ENCODE measurements around the gene COX19.
"Not testable (repeated sequence)": the region's sequence is repeated elsewhere in the genome, so short reads cannot be mapped to it uniquely, and the experiment has no call there.

Gene COX19

GRCh38 chr7:963236-964078 is 11.9 kb downstream of the COX19 start:
- Histone ChIP-seq H3K9me3 (ENCODE audit: control extremely low read depth in 1 of 5, control insufficient read depth in 4 of 5, insufficient read depth in 2 of 5, low read depth in 1 of 5, low read length in 4 of 5) (no peaks in the 10 kb centered on the region), H3K27me3 (replicated peaks in 2 of 5; ENCODE audit: control insufficient read depth in 4 of 5, insufficient read depth in 5 of 5, low read length in 4 of 5) (no peaks in the 10 kb centered on the region), H3K36me3 (ENCODE audit: control insufficient read depth in 4 of 4, insufficient read depth in 4 of 4, low read length in 3 of 4) (peaks cover 0 to 23% (median 12%) of the 10 kb centered on the region in 4 experiments), H3K27ac (ENCODE audit: insufficient read depth in 1 of 2, low read depth in 1 of 2, low read length in 2 of 2, poor library complexity in 1 of 2, severe bottlenecking in 2 of 2) (no peak overlapping the region), H3K4me3 (ENCODE audit: control insufficient read depth in 1 of 7, extremely low read depth in 1 of 7, insufficient read depth in 4 of 7, low read depth in 2 of 7, low read length in 6 of 7) (peak overlapping the region in 1 of 7 experiments; percentile 40), H3K4me1 (ENCODE audit: control extremely low read depth in 1 of 4, control insufficient read depth in 4 of 4, insufficient read depth in 4 of 4, low read length in 3 of 4) (peaks cover 6 to 36% (median 35%) of the 10 kb centered on the region in 4 experiments)
- DNase-seq: peak in 2 of 3 donors; percentile 48 to 63
- POLR2A ChIA-PET: no interaction called here
- CTCF ChIA-PET: interaction anchor here (1.3 kb wide), 1 partner anchor 10 kb away, joined by 3 read pairs; no protein-coding TSS in a partner anchor
- WGBS (ENCODE audit: insufficient coverage): 36% methylated on average over 31 of the region's 37 CpGs

- DNase-seq: no peak
- Histone ChIP-seq H3K4me1 (ENCODE audit: control extremely low read depth in 1 of 4, control insufficient read depth in 4 of 4, insufficient read depth in 4 of 4, low read length in 3 of 4) (peaks cover 6 to 44% (median 35%) of the 10 kb centered on the region in 4 experiments), H3K27ac (ENCODE audit: insufficient read depth in 1 of 2, low read depth in 1 of 2, low read length in 2 of 2, poor library complexity in 1 of 2, severe bottlenecking in 2 of 2) (no peak overlapping the region), H3K36me3 (ENCODE audit: control insufficient read depth in 4 of 4, insufficient read depth in 4 of 4, low read length in 3 of 4) (peaks cover 0 to 14% (median 5%) of the 10 kb centered on the region in 4 experiments), H3K4me3 (ENCODE audit: control insufficient read depth in 1 of 7, extremely low read depth in 1 of 7, insufficient read depth in 4 of 7, low read depth in 2 of 7, low read length in 6 of 7) (no peak overlapping the region), H3K9me3 (ENCODE audit: control extremely low read depth in 1 of 5, control insufficient read depth in 4 of 5, insufficient read depth in 2 of 5, low read depth in 1 of 5, low read length in 4 of 5) (no peaks in the 10 kb centered on the region), H3K27me3 (replicated peaks in 2 of 5; ENCODE audit: control insufficient read depth in 4 of 5, insufficient read depth in 5 of 5, low read length in 4 of 5) (no peaks in the 10 kb centered on the region)
- ChIA-PET POLR2A (no interaction called here), CTCF (interaction anchor here (1.3 kb wide), 1 partner anchor 11 kb away, joined by 3 read pairs; no protein-coding TSS in a partner anchor)
- WGBS (ENCODE audit: insufficient coverage): 96% methylated on average over 15 of the region's 17 CpGs
These were observed 12.8 kb downstream of the COX19 start for GRCh38 chr7:962401-963081.

- H3K4me3 ChIP-seq (ENCODE audit: control insufficient read depth in 1 of 7, extremely low read depth in 1 of 7, insufficient read depth in 4 of 7, low read depth in 2 of 7, low read length in 6 of 7): no peak overlapping the region
- peaks cover 6 to 44% (median 35%) of the 10 kb centered on the region in 4 experiments for H3K4me1 ChIP-seq (ENCODE audit: control extremely low read depth in 1 of 4, control insufficient read depth in 4 of 4, insufficient read depth in 4 of 4, low read length in 3 of 4)
- peaks cover 0 to 7% (median 1%) of the 10 kb centered on the region in 4 experiments for H3K36me3 ChIP-seq (ENCODE audit: control insufficient read depth in 4 of 4, insufficient read depth in 4 of 4, low read length in 3 of 4)
- POLR2A ChIA-PET: no interaction called here
- 94% methylated on average over 32 of the region's 37 CpGs for WGBS (ENCODE audit: insufficient coverage)
- H3K9me3 ChIP-seq (ENCODE audit: control extremely low read depth in 1 of 5, control insufficient read depth in 4 of 5, insufficient read depth in 2 of 5, low read depth in 1 of 5, low read length in 4 of 5): no peaks in the 10 kb centered on the region
- H3K27me3 ChIP-seq (replicated peaks in 2 of 5; ENCODE audit: control insufficient read depth in 4 of 5, insufficient read depth in 5 of 5, low read length in 4 of 5): no peaks in the 10 kb centered on the region
- DNase-seq: no peak
- no peak overlapping the region for H3K27ac ChIP-seq (ENCODE audit: insufficient read depth in 1 of 2, low read depth in 1 of 2, low read length in 2 of 2, poor library complexity in 1 of 2, severe bottlenecking in 2 of 2)
- CTCF ChIA-PET: interaction anchor here (0.6 to 7.0 kb wide), 4 partner anchors 9 to 53 kb away, joined by 3 to 45 read pairs (median 3); no protein-coding TSS in a partner anchor
These were observed 13.6 kb downstream of the COX19 start for GRCh38 chr7:961546-962400.

- H3K9me3 ChIP-seq (ENCODE audit: control extremely low read depth in 1 of 5, control insufficient read depth in 4 of 5, insufficient read depth in 2 of 5, low read depth in 1 of 5, low read length in 4 of 5); DNase-seq; H3K4me3 ChIP-seq (ENCODE audit: control insufficient read depth in 1 of 7, extremely low read depth in 1 of 7, insufficient read depth in 4 of 7, low read depth in 2 of 7, low read length in 6 of 7); H3K27me3 ChIP-seq (replicated peaks in 2 of 5; ENCODE audit: control insufficient read depth in 4 of 5, insufficient read depth in 5 of 5, low read length in 4 of 5); H3K36me3 ChIP-seq (ENCODE audit: control insufficient read depth in 4 of 4, insufficient read depth in 4 of 4, low read length in 3 of 4); H3K27ac ChIP-seq (ENCODE audit: insufficient read depth in 1 of 2, low read depth in 1 of 2, low read length in 2 of 2, poor library complexity in 1 of 2, severe bottlenecking in 2 of 2); POLR2A ChIA-PET: not testable (repeated sequence)
- H3K4me1 ChIP-seq (ENCODE audit: control extremely low read depth in 1 of 4, control insufficient read depth in 4 of 4, insufficient read depth in 4 of 4, low read length in 3 of 4): peaks cover 6 to 38% (median 29%) of the 10 kb centered on the region in 4 experiments
- WGBS (ENCODE audit: insufficient coverage): 82% methylated on average over 13 of the region's 13 CpGs
- CTCF ChIA-PET: interaction anchor here (0.6 to 7.0 kb wide), 2 partner anchors 9 to 52 kb away, joined by 3 to 45 read pairs; no protein-coding TSS in a partner anchor
These were observed 14.4 kb downstream of the COX19 start for GRCh38 chr7:960972-961371.

- peaks cover 6 to 32% (median 23%) of the 10 kb centered on the region in 4 experiments for H3K4me1 ChIP-seq (ENCODE audit: control extremely low read depth in 1 of 4, control insufficient read depth in 4 of 4, insufficient read depth in 4 of 4, low read length in 3 of 4)
- no peak for DNase-seq
These were observed 15.0 kb downstream of the COX19 start for GRCh38 chr7:960269-960871.

GRCh38 chr7:959740-960139 is 15.6 kb downstream of the COX19 start:
- WGBS (ENCODE audit: insufficient coverage): 98% methylated on average over 10 of the region's 10 CpGs
- H3K9me3 ChIP-seq (ENCODE audit: control extremely low read depth in 1 of 5, control insufficient read depth in 4 of 5, insufficient read depth in 2 of 5, low read depth in 1 of 5, low read length in 4 of 5); POLR2A ChIA-PET; H3K36me3 ChIP-seq (ENCODE audit: control insufficient read depth in 4 of 4, insufficient read depth in 4 of 4, low read length in 3 of 4); H3K27ac ChIP-seq (ENCODE audit: insufficient read depth in 1 of 2, low read depth in 1 of 2, low read length in 2 of 2, poor library complexity in 1 of 2, severe bottlenecking in 2 of 2); H3K4me3 ChIP-seq (ENCODE audit: control insufficient read depth in 1 of 7, extremely low read depth in 1 of 7, insufficient read depth in 4 of 7, low read depth in 2 of 7, low read length in 6 of 7); DNase-seq; H3K27me3 ChIP-seq (replicated peaks in 2 of 5; ENCODE audit: control insufficient read depth in 4 of 5, insufficient read depth in 5 of 5, low read length in 4 of 5): not testable (repeated sequence)
- peaks cover under 1 to 26% (median 20%) of the 10 kb centered on the region in 4 experiments for H3K4me1 ChIP-seq (ENCODE audit: control extremely low read depth in 1 of 4, control insufficient read depth in 4 of 4, insufficient read depth in 4 of 4, low read length in 3 of 4)
- CTCF ChIA-PET: interaction anchor here (7.0 kb wide), 1 partner anchor 51 kb away, joined by 45 read pairs; no protein-coding TSS in a partner anchor

More at GRCh38 chr7:960269-960871, 15.0 kb downstream of the COX19 start:
- no peak overlapping the region for H3K27ac ChIP-seq (ENCODE audit: insufficient read depth in 1 of 2, low read depth in 1 of 2, low read length in 2 of 2, poor library complexity in 1 of 2, severe bottlenecking in 2 of 2)
- H3K9me3 ChIP-seq (ENCODE audit: control extremely low read depth in 1 of 5, control insufficient read depth in 4 of 5, insufficient read depth in 2 of 5, low read depth in 1 of 5, low read length in 4 of 5): no peaks in the 10 kb centered on the region
- CTCF ChIA-PET: interaction anchor here (7.0 kb wide), 1 partner anchor 51 kb away, joined by 45 read pairs; no protein-coding TSS in a partner anchor
- POLR2A ChIA-PET: no interaction called here
- H3K36me3 ChIP-seq (ENCODE audit: control insufficient read depth in 4 of 4, insufficient read depth in 4 of 4, low read length in 3 of 4): no peaks in the 10 kb centered on the region
- 92% methylated on average over 25 of the region's 31 CpGs for WGBS (ENCODE audit: insufficient coverage)
- H3K27me3 ChIP-seq (replicated peaks in 2 of 5; ENCODE audit: control insufficient read depth in 4 of 5, insufficient read depth in 5 of 5, low read length in 4 of 5): peaks cover 0 to 1% (median 0%) of the 10 kb centered on the region in 5 experiments
- H3K4me3 ChIP-seq (ENCODE audit: control insufficient read depth in 1 of 7, extremely low read depth in 1 of 7, insufficient read depth in 4 of 7, low read depth in 2 of 7, low read length in 6 of 7): no peak overlapping the region

All from common myeloid progenitor, CD34-positive (primary cell).